GM12878 (cell line): ENCODE data around the gene HS3ST3B1. TPM values are rescaled to one million over a fixed set of nuclear protein-coding genes. Genes with fewer than 3 reads are reported as not detected.

ENCODE experiments used
- ATAC-seq: fragments of 200-7000 bp; cut with Tn5 transposase; 3 replicates; pipeline ENCODE4 v1.9.1; 2020; ENCODE audit warnings: mild to moderate bottlenecking, moderate library complexity
- BruUV-seq: library from RNA; stranded (reverse); fragments of 400-500 nt; replicated peaks from 2 replicates; lab custom pipeline; 2021; lab: Mats Ljungman, UMichigan
- CTCF ChIA-PET: fragments of 300-600 bp; sonication (Branson Sonifier 250); formaldehyde crosslinking; extraction: SDS; loops from one replicate; lab custom pipeline; 2021; ENCODE audit warnings: inconsistent platforms; lab: Yijun Ruan, JAX
- POLR2A ChIA-PET: fragments of 350-600 bp; formaldehyde crosslinking; extraction: SDS; loops from one replicate; lab custom pipeline; 2021; ENCODE audit warnings: inconsistent platforms; lab: Charles Lee
- RAD21 ChIA-PET: fragments of 300-600 bp; sonication (Branson Sonifier 250); formaldehyde crosslinking; loops from one replicate; lab custom pipeline; 2023; ENCODE audit warnings: antibody characterized with exemption; ENCODE audit not compliant: unreplicated experiment; lab: Charles Lee
- SMC1A ChIA-PET: fragments of 300-600 bp; sonication (Branson Sonifier 250); formaldehyde crosslinking; loops from one replicate; lab custom pipeline; 2023; ENCODE audit not compliant: unreplicated experiment, uncharacterized antibody; lab: Charles Lee
- DNase-seq: peaks from one replicate; pipeline ENCODE4 v3.0.0-alpha.2; 2011; ENCODE audit warnings: low read depth, low spot score
- FAIRE-seq: peaks from 3 replicates; lab custom pipeline; 2011; peaks lifted over from hg19 to GRCh38; lab: Jason Lieb, UNC
- H2AFZ ChIP-seq: 2 replicates; pipeline ENCODE4 v1.6.0; 2011; ENCODE audit warnings: low read depth, low read length, control low read depth; ENCODE audit not compliant: control insufficient read depth
- H3K27ac ChIP-seq: 2 replicates; pipeline ENCODE4 v1.5.1; 2011; ENCODE audit warnings: control low read depth; ENCODE audit not compliant: control insufficient read depth, insufficient read depth
- H3K27me3 ChIP-seq, 2 experiments: replicated peaks in 1 of 2; 2 replicates each; pipeline versions ENCODE4 v1.6.0 to v1.6.1; 2011; ENCODE audit warnings: low read length in 1 of 2; ENCODE audit not compliant: control insufficient read depth in 2 of 2, insufficient read depth in 2 of 2
- H3K36me3 ChIP-seq, 2 experiments: 2 replicates each; pipeline ENCODE4 v1.5.1; 2011; ENCODE audit warnings: low read length in 1 of 2; ENCODE audit not compliant: control insufficient read depth in 2 of 2, insufficient read depth in 2 of 2
- H3K4me1 ChIP-seq: 2 replicates; pipeline ENCODE4 v1.6.1; 2011; ENCODE audit warnings: mild to moderate bottlenecking, low read length, moderate library complexity, mixed read lengths; ENCODE audit not compliant: control insufficient read depth, insufficient read depth
- H3K4me2 ChIP-seq: 2 replicates; pipeline ENCODE4 v1.6.0; 2011; ENCODE audit warnings: control low read depth; ENCODE audit not compliant: control insufficient read depth, insufficient read depth
- H3K4me3 ChIP-seq: fragments of 200-600 bp; sonication (generic); 2 replicates; pipeline ENCODE4 v1.5.1; 2016
- H3K79me2 ChIP-seq: 2 replicates; pipeline ENCODE4 v1.6.0; 2011; ENCODE audit warnings: low read length; ENCODE audit not compliant: control insufficient read depth, insufficient read depth
- H3K9ac ChIP-seq: 2 replicates; pipeline ENCODE4 v1.8.0; 2011; ENCODE audit warnings: low read length, control low read depth, mixed read lengths; ENCODE audit not compliant: control insufficient read depth, insufficient read depth
- H3K9me3 ChIP-seq: replicated peaks from 3 replicates; pipeline ENCODE4 v1.5.1; 2011; ENCODE audit warnings: mild to moderate bottlenecking, low read length; ENCODE audit not compliant: control insufficient read depth, insufficient read depth
- H4K20me1 ChIP-seq: 2 replicates; pipeline ENCODE4 v1.6.0; 2011; ENCODE audit not compliant: control insufficient read depth, insufficient read depth
- GABPA ChIP-seq: IDR thresholded peaks from 2 replicates; pipeline ENCODE4 v1.6.1; 2014; ENCODE audit warnings: antibody characterized with exemption, low read depth, mild to moderate bottlenecking, inconsistent platforms
- SPI1 ChIP-seq: IDR thresholded peaks from 2 replicates; pipeline ENCODE4 v1.6.1; 2011; ENCODE audit warnings: low read depth, mild to moderate bottlenecking, low read length, moderate library complexity, borderline replicate concordance; ENCODE audit not compliant: insufficient read depth
- TBL1XR1 ChIP-seq: IDR thresholded peaks from 2 replicates; pipeline ENCODE4 v1.6.1; 2012; ENCODE audit warnings: low read depth, low read length, improper control_type of control experiment
- ZBED1 ChIP-seq: IDR thresholded peaks from 2 replicates; pipeline ENCODE4 v1.6.1; 2016; ENCODE audit warnings: borderline replicate concordance
- WGBS: methylation state at CpG from one replicate; pipeline ENCODE4 v1.1.6; 2016; ENCODE audit warnings: low lambda C conversion rate; ENCODE audit not compliant: insufficient replicate concordance, insufficient coverage; ENCODE audit errors: missing lambda C conversion rate; 5-methylcytosine and 5-hydroxymethylcytosine counted together
- in situ Hi-C: fragments of 300-500 bp; cut with MboI; formaldehyde crosslinking; loops from 9 replicates; pipeline ENCODE4 v1.14.3; 2018; ENCODE audit warnings: mixed read lengths
- intact Hi-C: fragments of 100-400 bp; cut with micrococcal nuclease; formaldehyde crosslinking; loops from one replicate; pipeline ENCODE4 v1.14.2; 2022; ENCODE audit not compliant: unreplicated experiment
- polyA plus RNA-seq, 11 experiments: library from polyadenylated mRNA; depleted of rRNA in 4 of 11; unstranded in 6 of 11; stranded (reverse) in 5 of 11; fragments of >200 nt; fragmentation: Nextera tagmentation in 4 of 11; fragmentation: Illumina TruSeq in 1 of 11; extraction: Ambion mirVana in 4 of 11; extraction: Trizol in 1 of 11; gene quantifications; 1 replicate in 1 of 11; 2 replicates in 10 of 11; pipeline versions ENCODE4 v1.2.1 to v1.2.3, GENCODE V29; 2011 to 2016; ENCODE audit warnings: inconsistent platforms in 2 of 11, missing spikeins in 2 of 11, low read depth in 1 of 11
- total RNA-seq, 4 experiments: library from RNA; depleted of rRNA in 3 of 4; stranded (reverse); fragments of >200 nt in 3 of 4; fragmentation: Illumina TruSeq in 1 of 4; extraction: Trizol in 1 of 4; gene quantifications; 2 replicates each; pipeline versions ENCODE4 v1.2.1 to v1.2.3, GENCODE V29; 2013 to 2021
- TF ChIP-seq, protein P1 (sequence below): fragments of 450-650 bp; IDR thresholded peaks from 2 replicates; pipeline ENCODE4 v1.6.1; 2017; ENCODE audit warnings: antibody characterized with exemption, mild to moderate bottlenecking, moderate library complexity
- TF ChIP-seq, protein P2 (sequence below): IDR thresholded peaks from 2 replicates; pipeline ENCODE4 v1.6.1; 2012; ENCODE audit warnings: mild to moderate bottlenecking, low read depth, low read length

HS3ST3B1 gene
- total and polyA plus RNA-seq, 10 of the 15 experiments (the other 5 are each of a cell fraction or from before 2014, with no cell fraction given), result 0.03 to 0.14 (median 0.06) TPM; not detected in 3

DNA sequence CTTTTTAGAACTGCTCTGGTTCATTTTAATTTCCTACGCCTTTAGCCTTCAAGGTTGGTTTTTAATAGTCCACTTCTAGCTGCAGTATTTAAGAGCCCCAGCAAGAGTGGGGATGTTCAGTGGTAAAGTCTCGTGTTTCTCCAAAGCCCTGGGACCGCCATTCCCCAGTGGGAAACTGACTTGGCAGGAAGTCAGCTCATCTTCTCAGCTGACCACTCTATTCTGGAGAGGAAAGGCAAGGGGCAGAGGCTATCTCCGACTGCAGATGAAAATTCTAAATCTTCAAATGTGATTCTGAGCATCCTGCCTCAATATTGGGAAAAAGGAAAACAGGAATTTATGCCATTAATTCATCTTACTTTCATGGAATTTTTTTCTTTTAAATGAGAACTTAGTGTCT lies 35.5 kb downstream of the HS3ST3B1 start:
- Histone ChIP-seq H3K9me3 (no peaks in the 10 kb centered on the region; the same call in 2 of the 3 replicates), H4K20me1 (no peaks in the 10 kb centered on the region), H3K4me1 (0 out of 2 replicates have a peak, but pooled peaks cover 3% of the 10 kb centered on the region), H3K27me3 (no peaks in the 10 kb centered on the region), H3K27ac (no peak overlapping the region), H3K79me2 (no peaks in the 10 kb centered on the region), H3K36me3 (no peaks in the 10 kb centered on the region), H3K9ac (no peak overlapping the region), H3K4me3 (no peak overlapping the region), H3K4me2 (no peak overlapping the region), H2AFZ (no peak overlapping the region)
- intact Hi-C loops, result no loop called here
- ATAC-seq, result no peak
- no peak for DNase-seq
- ChIA-PET CTCF (no interaction called here), RAD21 (no interaction called here), SMC1A (no interaction called here), POLR2A (no interaction called here)
- TF ChIP-seq GABPA (no peak), TBL1XR1 (no peak), SPI1 (no peak), ZBED1 (no peak)
- TF ChIP-seq, protein P1, sequence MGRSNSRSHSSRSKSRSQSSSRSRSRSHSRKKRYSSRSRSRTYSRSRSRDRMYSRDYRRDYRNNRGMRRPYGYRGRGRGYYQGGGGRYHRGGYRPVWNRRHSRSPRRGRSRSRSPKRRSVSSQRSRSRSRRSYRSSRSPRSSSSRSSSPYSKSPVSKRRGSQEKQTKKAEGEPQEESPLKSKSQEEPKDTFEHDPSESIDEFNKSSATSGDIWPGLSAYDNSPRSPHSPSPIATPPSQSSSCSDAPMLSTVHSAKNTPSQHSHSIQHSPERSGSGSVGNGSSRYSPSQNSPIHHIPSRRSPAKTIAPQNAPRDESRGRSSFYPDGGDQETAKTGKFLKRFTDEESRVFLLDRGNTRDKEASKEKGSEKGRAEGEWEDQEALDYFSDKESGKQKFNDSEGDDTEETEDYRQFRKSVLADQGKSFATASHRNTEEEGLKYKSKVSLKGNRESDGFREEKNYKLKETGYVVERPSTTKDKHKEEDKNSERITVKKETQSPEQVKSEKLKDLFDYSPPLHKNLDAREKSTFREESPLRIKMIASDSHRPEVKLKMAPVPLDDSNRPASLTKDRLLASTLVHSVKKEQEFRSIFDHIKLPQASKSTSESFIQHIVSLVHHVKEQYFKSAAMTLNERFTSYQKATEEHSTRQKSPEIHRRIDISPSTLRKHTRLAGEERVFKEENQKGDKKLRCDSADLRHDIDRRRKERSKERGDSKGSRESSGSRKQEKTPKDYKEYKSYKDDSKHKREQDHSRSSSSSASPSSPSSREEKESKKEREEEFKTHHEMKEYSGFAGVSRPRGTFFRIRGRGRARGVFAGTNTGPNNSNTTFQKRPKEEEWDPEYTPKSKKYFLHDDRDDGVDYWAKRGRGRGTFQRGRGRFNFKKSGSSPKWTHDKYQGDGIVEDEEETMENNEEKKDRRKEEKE, result no peak
- TF ChIP-seq, protein P2, sequence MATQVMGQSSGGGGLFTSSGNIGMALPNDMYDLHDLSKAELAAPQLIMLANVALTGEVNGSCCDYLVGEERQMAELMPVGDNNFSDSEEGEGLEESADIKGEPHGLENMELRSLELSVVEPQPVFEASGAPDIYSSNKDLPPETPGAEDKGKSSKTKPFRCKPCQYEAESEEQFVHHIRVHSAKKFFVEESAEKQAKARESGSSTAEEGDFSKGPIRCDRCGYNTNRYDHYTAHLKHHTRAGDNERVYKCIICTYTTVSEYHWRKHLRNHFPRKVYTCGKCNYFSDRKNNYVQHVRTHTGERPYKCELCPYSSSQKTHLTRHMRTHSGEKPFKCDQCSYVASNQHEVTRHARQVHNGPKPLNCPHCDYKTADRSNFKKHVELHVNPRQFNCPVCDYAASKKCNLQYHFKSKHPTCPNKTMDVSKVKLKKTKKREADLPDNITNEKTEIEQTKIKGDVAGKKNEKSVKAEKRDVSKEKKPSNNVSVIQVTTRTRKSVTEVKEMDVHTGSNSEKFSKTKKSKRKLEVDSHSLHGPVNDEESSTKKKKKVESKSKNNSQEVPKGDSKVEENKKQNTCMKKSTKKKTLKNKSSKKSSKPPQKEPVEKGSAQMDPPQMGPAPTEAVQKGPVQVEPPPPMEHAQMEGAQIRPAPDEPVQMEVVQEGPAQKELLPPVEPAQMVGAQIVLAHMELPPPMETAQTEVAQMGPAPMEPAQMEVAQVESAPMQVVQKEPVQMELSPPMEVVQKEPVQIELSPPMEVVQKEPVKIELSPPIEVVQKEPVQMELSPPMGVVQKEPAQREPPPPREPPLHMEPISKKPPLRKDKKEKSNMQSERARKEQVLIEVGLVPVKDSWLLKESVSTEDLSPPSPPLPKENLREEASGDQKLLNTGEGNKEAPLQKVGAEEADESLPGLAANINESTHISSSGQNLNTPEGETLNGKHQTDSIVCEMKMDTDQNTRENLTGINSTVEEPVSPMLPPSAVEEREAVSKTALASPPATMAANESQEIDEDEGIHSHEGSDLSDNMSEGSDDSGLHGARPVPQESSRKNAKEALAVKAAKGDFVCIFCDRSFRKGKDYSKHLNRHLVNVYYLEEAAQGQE, result no peak
- WGBS, result 27% methylated on average over 4 of the region's 4 CpGs
- in situ Hi-C loops, result no loop called here
- no TSS peak for BruUV-seq
- no peak for FAIRE-seq
